Measurements from ENCODE around the gene NAA35.

DNA sequence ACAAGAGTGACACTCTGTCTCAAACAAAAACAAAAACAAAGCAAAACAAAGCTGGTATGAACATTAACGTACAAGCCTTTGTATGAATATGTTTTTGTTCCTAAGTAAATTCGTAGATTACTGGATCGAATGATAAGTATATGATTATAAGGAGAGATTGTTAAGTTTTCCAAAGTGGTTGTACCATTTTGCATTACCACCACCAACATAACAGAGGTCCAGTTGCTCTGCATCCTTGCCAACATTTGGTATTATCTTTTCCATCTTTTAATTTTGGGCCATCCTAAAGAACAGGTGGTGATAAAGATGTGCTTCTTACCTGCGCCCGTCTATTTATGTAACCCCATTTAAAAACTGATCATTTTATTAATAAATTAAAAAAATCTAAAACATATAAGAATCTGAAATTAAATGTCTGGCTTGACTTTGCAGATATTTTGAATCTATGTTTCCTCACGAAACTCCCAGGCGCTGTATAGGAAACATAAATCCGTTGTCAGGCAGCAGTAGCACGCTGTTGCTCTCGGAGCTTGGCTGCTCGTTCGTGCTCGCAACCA is 593 bp upstream of the NAA35 start:
- TF ChIP-seq, protein P1, sequence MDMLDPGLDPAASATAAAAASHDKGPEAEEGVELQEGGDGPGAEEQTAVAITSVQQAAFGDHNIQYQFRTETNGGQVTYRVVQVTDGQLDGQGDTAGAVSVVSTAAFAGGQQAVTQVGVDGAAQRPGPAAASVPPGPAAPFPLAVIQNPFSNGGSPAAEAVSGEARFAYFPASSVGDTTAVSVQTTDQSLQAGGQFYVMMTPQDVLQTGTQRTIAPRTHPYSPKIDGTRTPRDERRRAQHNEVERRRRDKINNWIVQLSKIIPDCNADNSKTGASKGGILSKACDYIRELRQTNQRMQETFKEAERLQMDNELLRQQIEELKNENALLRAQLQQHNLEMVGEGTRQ (IDR thresholded peaks at IDR 0.05; ENCODE audit: borderline replicate concordance, low read depth, low read length): no peak
- TF ChIP-seq, protein P2, sequence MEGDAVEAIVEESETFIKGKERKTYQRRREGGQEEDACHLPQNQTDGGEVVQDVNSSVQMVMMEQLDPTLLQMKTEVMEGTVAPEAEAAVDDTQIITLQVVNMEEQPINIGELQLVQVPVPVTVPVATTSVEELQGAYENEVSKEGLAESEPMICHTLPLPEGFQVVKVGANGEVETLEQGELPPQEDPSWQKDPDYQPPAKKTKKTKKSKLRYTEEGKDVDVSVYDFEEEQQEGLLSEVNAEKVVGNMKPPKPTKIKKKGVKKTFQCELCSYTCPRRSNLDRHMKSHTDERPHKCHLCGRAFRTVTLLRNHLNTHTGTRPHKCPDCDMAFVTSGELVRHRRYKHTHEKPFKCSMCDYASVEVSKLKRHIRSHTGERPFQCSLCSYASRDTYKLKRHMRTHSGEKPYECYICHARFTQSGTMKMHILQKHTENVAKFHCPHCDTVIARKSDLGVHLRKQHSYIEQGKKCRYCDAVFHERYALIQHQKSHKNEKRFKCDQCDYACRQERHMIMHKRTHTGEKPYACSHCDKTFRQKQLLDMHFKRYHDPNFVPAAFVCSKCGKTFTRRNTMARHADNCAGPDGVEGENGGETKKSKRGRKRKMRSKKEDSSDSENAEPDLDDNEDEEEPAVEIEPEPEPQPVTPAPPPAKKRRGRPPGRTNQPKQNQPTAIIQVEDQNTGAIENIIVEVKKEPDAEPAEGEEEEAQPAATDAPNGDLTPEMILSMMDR (IDR thresholded peaks at IDR 0.05): no peak
- TF ChIP-seq POLR2AphosphoS5 (IDR thresholded peaks at IDR 0.05; ENCODE audit: low read depth, low read length): no peak
- TF ChIP-seq, protein P3, sequence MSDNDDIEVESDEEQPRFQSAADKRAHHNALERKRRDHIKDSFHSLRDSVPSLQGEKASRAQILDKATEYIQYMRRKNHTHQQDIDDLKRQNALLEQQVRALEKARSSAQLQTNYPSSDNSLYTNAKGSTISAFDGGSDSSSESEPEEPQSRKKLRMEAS (IDR thresholded peaks at IDR 0.05; ENCODE audit: low read depth): no peak
- no peak for TF ChIP-seq RAD21 (IDR thresholded peaks at IDR 0.05; ENCODE audit: low read length)
- TF ChIP-seq NRF1 (IDR thresholded peaks at IDR 0.05; ENCODE audit: low read depth, low read length): no peak
- no peak for TF ChIP-seq EP300 (IDR thresholded peaks at IDR 0.05; ENCODE audit: borderline replicate concordance in 1 of 2, low read depth in 1 of 2, low read length in 1 of 2)
- TF ChIP-seq EZH2phosphoT487 (IDR thresholded peaks at IDR 0.05; ENCODE audit: borderline replicate concordance, low read depth): no peak
- TF ChIP-seq, protein P4, sequence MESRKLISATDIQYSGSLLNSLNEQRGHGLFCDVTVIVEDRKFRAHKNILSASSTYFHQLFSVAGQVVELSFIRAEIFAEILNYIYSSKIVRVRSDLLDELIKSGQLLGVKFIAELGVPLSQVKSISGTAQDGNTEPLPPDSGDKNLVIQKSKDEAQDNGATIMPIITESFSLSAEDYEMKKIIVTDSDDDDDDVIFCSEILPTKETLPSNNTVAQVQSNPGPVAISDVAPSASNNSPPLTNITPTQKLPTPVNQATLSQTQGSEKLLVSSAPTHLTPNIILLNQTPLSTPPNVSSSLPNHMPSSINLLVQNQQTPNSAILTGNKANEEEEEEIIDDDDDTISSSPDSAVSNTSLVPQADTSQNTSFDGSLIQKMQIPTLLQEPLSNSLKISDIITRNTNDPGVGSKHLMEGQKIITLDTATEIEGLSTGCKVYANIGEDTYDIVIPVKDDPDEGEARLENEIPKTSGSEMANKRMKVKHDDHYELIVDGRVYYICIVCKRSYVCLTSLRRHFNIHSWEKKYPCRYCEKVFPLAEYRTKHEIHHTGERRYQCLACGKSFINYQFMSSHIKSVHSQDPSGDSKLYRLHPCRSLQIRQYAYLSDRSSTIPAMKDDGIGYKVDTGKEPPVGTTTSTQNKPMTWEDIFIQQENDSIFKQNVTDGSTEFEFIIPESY (IDR thresholded peaks at IDR 0.05; ENCODE audit: borderline replicate concordance, low read depth): no peak
- TF ChIP-seq, protein P5, sequence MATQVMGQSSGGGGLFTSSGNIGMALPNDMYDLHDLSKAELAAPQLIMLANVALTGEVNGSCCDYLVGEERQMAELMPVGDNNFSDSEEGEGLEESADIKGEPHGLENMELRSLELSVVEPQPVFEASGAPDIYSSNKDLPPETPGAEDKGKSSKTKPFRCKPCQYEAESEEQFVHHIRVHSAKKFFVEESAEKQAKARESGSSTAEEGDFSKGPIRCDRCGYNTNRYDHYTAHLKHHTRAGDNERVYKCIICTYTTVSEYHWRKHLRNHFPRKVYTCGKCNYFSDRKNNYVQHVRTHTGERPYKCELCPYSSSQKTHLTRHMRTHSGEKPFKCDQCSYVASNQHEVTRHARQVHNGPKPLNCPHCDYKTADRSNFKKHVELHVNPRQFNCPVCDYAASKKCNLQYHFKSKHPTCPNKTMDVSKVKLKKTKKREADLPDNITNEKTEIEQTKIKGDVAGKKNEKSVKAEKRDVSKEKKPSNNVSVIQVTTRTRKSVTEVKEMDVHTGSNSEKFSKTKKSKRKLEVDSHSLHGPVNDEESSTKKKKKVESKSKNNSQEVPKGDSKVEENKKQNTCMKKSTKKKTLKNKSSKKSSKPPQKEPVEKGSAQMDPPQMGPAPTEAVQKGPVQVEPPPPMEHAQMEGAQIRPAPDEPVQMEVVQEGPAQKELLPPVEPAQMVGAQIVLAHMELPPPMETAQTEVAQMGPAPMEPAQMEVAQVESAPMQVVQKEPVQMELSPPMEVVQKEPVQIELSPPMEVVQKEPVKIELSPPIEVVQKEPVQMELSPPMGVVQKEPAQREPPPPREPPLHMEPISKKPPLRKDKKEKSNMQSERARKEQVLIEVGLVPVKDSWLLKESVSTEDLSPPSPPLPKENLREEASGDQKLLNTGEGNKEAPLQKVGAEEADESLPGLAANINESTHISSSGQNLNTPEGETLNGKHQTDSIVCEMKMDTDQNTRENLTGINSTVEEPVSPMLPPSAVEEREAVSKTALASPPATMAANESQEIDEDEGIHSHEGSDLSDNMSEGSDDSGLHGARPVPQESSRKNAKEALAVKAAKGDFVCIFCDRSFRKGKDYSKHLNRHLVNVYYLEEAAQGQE (IDR thresholded peaks at IDR 0.05; ENCODE audit: low read depth, low read length): 0 out of 2 replicates have a peak, but pooled peaks have one; percentile 20
- no peak for TF ChIP-seq YY1 (IDR thresholded peaks at IDR 0.05; ENCODE audit: low read depth)
- TF ChIP-seq SMC3 (IDR thresholded peaks at IDR 0.05; ENCODE audit: low read depth, low read length): no peak
- TF ChIP-seq SIN3A (IDR thresholded peaks at IDR 0.05; ENCODE audit: borderline replicate concordance, low read depth, low read length): no peak

Measured in SK-N-SH (cell line).